BLaER1 (cell line): ENCODE measurements around the gene SCUBE2.

Experiments
- H3K27ac ChIP-seq: shearing (Covaris generic); formaldehyde crosslinking; 2 replicates; pipeline ENCODE4 v1.8.1; 2022
- H3K27me3 ChIP-seq: shearing (Covaris generic); formaldehyde crosslinking; 2 replicates; pipeline ENCODE4 v1.8.1; 2022
- H3K36me3 ChIP-seq: shearing (Covaris generic); formaldehyde crosslinking; 2 replicates; pipeline ENCODE4 v1.8.1; 2022
- H3K4me1 ChIP-seq: shearing (Covaris generic); formaldehyde crosslinking; 2 replicates; pipeline ENCODE4 v1.8.1; 2022
- H3K4me2 ChIP-seq: shearing (Covaris generic); formaldehyde crosslinking; 2 replicates; pipeline ENCODE4 v1.8.1; 2022
- H3K4me3 ChIP-seq: shearing (Covaris generic); formaldehyde crosslinking; 2 replicates; pipeline ENCODE4 v1.8.1; 2022
- H3K9ac ChIP-seq: shearing (Covaris generic); formaldehyde crosslinking; 2 replicates; pipeline ENCODE4 v1.8.1; 2022
- H3K9me3 ChIP-seq: shearing (Covaris generic); formaldehyde crosslinking; 2 replicates; pipeline ENCODE4 v1.8.1; 2022
- H4K20me1 ChIP-seq: shearing (Covaris generic); formaldehyde crosslinking; 2 replicates; pipeline ENCODE4 v1.8.1; 2022
- Cebpa-rat ChIP-seq: shearing (Covaris generic); IDR thresholded peaks from 2 replicates; pipeline ENCODE4 v1.8.1; 2022

SCUBE2 gene

DNA sequence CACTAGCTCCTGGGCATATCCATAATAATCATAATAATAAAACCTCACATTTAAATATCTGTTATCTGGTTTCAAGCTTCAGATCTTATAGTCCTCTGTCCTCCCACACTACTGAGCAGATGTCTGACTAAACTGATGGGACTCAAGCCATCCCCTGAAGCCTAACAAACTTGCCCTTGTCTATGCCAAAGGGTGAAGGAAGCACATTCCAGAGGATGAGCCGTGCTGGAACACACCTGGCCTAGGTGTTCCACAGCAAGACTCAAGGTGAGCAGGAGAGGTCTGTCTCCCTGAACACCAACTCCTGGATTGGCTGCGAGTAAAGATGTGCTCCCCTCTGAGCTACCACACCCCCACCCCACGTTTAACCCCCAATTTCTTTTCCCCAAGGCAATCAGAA lies 14.7 kb downstream of the SCUBE2 start:
- no peaks in the 10 kb centered on the region for H4K20me1 ChIP-seq
- H3K4me1 ChIP-seq, result no peaks in the 10 kb centered on the region
- H3K4me2 ChIP-seq, result no peak overlapping the region
- TF ChIP-seq Cebpa-rat, result no peak
- no peaks in the 10 kb centered on the region for H3K9me3 ChIP-seq
- no peak overlapping the region for H3K27ac ChIP-seq
- H3K27me3 ChIP-seq, result no peaks in the 10 kb centered on the region
- no peak overlapping the region for H3K4me3 ChIP-seq
- H3K9ac ChIP-seq, result no peak overlapping the region
- H3K36me3 ChIP-seq, result no peaks in the 10 kb centered on the region

DNA sequence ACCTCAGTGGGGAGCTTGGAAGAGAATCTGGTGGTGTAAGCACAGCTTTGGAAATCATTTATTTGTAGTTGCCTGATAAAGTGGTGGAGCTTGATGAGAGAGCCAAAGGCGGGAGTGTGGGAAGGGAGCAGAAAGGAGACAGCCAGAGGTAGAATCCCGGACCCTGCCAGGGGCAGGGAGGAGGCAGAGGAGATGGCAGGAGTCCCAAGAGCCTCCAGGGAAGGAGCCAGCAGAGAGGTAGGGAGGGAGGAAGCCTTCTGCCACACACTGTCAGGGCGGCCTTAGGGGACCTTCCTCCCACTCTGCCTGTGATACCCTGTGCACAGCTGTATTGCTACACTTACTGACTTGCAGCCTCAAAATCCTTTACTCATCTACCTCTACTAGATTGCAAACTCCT lies 15.4 kb downstream of the SCUBE2 start:
- Histone ChIP-seq H4K20me1 (no peaks in the 10 kb centered on the region), H3K4me3 (no peak overlapping the region), H3K4me2 (no peak overlapping the region), H3K27me3 (no peaks in the 10 kb centered on the region), H3K9ac (no peak overlapping the region), H3K4me1 (no peaks in the 10 kb centered on the region), H3K9me3 (no peaks in the 10 kb centered on the region), H3K36me3 (no peaks in the 10 kb centered on the region), H3K27ac (no peak overlapping the region)
- TF ChIP-seq Cebpa-rat, result no peak

DNA sequence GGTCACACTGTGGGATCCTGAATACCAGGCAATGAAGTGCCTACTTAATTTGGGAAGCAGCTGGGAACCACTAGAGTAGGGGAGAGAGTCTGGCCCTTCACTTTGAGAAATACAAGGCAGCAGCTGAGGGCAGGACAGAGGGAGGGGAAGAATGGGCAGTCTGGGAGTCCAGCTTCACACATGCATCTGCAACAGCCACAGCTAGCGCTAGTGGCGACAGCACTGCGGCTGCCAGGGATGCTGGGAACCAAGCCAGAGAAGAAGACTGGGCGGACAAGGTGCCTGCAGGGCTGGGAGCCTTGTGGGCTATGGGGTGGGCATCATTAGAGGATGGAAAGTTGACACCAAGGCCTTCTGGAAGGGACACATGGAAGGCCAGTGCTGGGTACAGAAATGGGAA lies 15.8 kb downstream of the SCUBE2 start:
- Histone ChIP-seq H3K27ac (no peak overlapping the region), H4K20me1 (no peaks in the 10 kb centered on the region), H3K36me3 (no peaks in the 10 kb centered on the region), H3K4me3 (no peak overlapping the region), H3K27me3 (no peaks in the 10 kb centered on the region), H3K4me1 (no peaks in the 10 kb centered on the region), H3K9me3 (no peaks in the 10 kb centered on the region), H3K9ac (no peak overlapping the region), H3K4me2 (no peak overlapping the region)
- TF ChIP-seq Cebpa-rat, result no peak

DNA sequence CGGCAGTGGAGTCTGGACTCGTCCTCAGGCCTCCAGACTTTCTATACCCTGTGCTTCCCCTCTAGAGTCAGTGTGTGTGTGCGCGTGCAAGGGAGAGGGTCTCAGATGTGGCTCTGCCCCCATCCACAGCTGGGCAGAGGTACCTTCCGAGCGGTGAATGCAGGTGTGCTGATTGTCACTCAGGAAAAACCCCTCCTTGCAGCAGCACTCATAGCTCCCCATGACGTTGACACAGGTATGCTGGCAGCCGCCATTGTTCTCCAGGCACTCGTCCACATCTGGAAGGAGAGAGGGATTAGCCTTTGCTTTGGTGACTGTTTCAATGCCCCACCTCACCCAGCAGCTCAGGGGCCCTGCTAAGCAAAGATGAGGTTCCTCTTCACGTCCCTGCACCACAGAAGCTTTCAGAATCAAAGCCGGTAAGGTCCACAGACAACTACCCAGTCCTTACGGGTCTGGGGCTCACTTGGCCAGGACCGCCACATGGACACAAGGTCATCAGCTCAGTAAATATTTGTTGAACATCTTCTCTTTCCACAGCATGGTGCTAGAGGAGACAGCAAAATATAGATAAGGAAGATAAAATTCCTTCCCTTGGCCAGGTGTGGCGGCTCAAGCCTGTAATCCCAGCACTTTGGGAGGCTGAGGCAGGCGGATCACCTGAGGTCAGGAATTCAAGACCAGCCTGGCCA lies 16.9 kb downstream of the SCUBE2 start:
- H3K27me3 ChIP-seq, result no peaks in the 10 kb centered on the region
- H3K4me1 ChIP-seq, result no peaks in the 10 kb centered on the region
- H3K9ac ChIP-seq, result no peak overlapping the region
- TF ChIP-seq Cebpa-rat, result no peak
- no peak overlapping the region for H3K27ac ChIP-seq
- no peak overlapping the region for H3K4me2 ChIP-seq
- no peak overlapping the region for H3K4me3 ChIP-seq
- H3K36me3 ChIP-seq, result no peaks in the 10 kb centered on the region
- H3K9me3 ChIP-seq, result no peaks in the 10 kb centered on the region
- no peaks in the 10 kb centered on the region for H4K20me1 ChIP-seq

DNA sequence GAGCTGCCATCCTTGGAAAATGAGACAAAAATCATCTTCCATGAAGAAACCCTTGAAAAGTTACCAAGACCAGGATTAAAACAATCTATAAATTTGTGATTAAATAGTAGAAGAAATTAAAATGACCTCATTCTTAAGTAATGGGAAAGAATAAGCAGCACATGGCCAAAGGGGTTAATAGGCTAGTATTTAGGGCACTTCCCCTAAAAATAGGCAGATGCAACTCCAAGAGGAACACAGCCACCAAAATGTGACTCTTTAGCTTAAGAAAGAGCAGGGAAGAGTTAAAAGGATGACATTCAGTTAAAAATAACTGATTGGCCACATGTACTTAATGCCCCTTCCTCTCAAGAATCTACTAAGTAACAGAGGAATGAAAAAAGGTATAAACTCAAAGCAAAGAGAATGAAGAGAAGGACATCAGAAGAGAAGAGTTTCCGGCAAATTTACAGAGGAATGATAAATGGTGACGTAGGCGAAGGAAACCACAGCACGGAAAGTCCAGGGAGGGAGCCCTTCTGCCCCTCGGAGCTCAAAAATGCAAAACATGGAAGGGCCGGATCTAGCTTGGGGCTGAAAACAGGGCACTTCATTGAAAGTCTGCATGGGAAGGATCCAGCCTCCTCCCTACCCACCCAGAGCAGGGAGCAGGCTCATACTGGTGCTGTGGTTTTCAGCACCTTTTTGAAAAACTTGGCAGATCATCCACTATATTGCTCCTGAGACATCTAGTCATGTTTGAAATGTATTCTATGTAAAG lies 17.8 kb downstream of the SCUBE2 start:
- Histone ChIP-seq H3K4me3 (no peak overlapping the region), H3K36me3 (no peaks in the 10 kb centered on the region), H3K27me3 (no peaks in the 10 kb centered on the region), H3K27ac (no peak overlapping the region), H3K9ac (no peak overlapping the region), H4K20me1 (no peaks in the 10 kb centered on the region), H3K4me1 (no peaks in the 10 kb centered on the region), H3K9me3 (no peaks in the 10 kb centered on the region), H3K4me2 (no peak overlapping the region)
- TF ChIP-seq Cebpa-rat, result no peak

DNA sequence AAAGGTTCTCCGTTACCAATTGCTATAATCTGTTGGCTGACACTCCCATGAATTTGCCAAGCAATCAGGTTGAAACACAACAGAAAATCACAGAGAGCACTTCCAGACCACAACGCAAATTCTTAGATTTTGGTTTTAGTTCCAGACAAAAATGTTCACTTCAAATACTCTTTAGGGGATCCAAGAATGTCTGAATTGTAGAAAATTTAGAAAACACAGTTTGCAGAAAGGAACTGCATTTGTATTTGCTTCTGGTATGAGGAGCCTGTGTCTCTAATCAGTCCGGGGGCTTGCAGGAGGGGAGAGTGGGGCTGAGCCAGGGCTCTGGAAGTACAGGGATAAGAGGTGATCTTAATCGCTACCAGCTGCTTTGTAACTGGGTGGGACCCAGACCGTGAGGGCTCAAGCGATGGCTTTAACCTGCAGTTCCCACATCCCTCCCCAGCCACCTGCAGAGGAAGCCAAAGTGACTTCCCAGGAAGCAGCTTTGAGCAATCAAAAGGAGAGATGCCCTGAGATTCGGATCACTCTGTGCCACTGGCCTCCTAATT lies 18.7 kb downstream of the SCUBE2 start:
- no peaks in the 10 kb centered on the region for H3K9me3 ChIP-seq
- no peaks in the 10 kb centered on the region for H4K20me1 ChIP-seq
- no peak overlapping the region for H3K9ac ChIP-seq
- H3K36me3 ChIP-seq, result no peaks in the 10 kb centered on the region
- TF ChIP-seq Cebpa-rat, result no peak
- no peak overlapping the region for H3K4me3 ChIP-seq
- no peaks in the 10 kb centered on the region for H3K4me1 ChIP-seq
- H3K27ac ChIP-seq, result no peak overlapping the region
- H3K4me2 ChIP-seq, result no peak overlapping the region
- no peaks in the 10 kb centered on the region for H3K27me3 ChIP-seq

DNA sequence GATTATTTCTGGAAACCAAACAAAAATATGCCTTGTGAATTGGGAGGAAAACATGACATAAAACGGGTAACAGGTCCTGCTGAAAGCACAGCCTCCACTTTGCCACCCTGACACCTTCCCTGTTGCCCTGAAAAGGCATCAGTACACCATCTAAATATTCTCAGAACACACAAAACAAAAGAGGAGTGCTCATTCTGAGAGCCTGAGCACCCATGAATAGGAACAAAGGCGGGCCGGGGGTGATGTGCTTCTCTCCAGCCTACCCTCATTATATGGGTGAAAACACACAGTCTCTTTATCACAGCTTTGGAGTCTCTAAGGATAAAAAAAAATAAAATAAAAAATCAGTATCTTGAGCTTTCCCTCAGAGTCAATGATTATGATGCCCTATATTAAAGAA lies 19.7 kb downstream of the SCUBE2 start:
- H3K27ac ChIP-seq, result no peak overlapping the region
- no peak overlapping the region for H3K4me2 ChIP-seq
- H3K36me3 ChIP-seq, result no peaks in the 10 kb centered on the region
- no peaks in the 10 kb centered on the region for H3K4me1 ChIP-seq
- H3K9me3 ChIP-seq, result no peaks in the 10 kb centered on the region
- no peaks in the 10 kb centered on the region for H4K20me1 ChIP-seq
- no peak for TF ChIP-seq Cebpa-rat
- no peak overlapping the region for H3K9ac ChIP-seq
- H3K4me3 ChIP-seq, result no peak overlapping the region
- H3K27me3 ChIP-seq, result no peaks in the 10 kb centered on the region

DNA sequence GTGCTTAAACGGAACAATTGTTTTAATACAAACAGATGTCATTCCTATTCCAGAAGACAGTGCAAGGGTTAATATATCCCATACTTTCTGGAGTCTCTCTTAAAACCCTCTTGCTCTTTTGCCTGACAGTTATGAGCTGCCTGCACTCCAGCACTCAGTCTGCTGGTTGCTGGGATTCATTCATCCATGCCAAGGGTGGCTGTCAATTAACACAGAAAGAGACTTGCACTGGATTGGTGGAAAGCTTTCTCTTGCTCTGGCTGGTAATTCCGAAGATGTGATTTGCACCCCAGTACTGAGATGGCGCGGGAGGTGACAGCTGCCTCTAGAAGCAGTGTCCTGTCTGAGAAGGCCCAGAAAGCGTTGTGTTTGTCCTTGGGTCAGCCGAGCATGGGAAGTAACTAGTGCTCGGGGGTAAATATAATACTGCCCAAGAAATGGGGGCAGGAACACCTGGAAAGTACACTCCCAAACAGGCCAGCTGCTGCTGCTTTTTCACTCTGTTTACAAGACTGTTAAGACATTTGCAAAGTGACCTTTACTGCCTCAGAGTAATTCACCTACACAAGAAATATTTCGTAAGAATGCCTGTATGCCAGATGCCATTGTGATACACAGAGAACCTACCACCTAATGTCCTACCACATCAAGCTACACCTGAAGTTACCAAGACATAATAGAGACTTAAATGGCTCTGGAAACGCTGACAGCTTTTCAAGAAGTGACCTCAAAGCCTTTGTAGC lies 20.5 kb downstream of the SCUBE2 start:
- Histone ChIP-seq H3K4me2 (no peak overlapping the region), H3K27ac (no peak overlapping the region), H3K27me3 (no peaks in the 10 kb centered on the region)

DNA sequence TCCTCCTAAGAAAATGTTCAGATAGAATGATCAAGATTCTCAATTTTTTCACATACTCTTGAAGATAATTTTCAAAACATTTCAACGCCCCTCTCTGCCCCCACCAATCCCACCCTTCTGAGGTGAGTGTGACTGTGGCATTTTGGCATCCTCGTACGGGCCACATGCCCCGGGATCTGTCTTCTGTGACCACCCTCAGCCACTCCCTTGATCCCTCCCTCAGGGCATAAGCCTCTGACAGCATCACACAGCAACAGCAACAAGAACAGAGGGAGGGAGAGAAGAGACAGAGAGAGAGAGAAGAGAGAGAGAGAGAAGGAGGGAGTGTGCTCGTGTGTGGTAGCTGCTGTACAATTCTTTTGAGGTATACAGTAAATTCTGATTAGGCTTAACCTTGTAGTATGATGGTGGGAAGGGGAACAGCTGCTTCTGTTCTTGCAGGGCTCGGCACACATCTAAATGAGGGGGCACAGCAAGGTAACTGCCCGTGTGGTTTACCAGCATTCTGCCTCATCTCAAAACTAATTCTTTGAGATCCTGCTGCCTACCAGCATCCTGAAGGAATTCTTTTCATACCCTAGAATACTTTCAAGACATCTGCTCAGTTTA lies 21.4 kb downstream of the SCUBE2 start:
- Histone ChIP-seq H4K20me1 (no peaks in the 10 kb centered on the region), H3K36me3 (no peaks in the 10 kb centered on the region)
- TF ChIP-seq Cebpa-rat, result no peak

More for the DNA sequence above, 20.5 kb downstream of the SCUBE2 start:
- Histone ChIP-seq H3K4me1 (no peaks in the 10 kb centered on the region), H3K4me3 (no peak overlapping the region), H3K9me3 (no peaks in the 10 kb centered on the region), H3K36me3 (no peaks in the 10 kb centered on the region), H4K20me1 (no peaks in the 10 kb centered on the region), H3K9ac (no peak overlapping the region)
- no peak for TF ChIP-seq Cebpa-rat

DNA sequence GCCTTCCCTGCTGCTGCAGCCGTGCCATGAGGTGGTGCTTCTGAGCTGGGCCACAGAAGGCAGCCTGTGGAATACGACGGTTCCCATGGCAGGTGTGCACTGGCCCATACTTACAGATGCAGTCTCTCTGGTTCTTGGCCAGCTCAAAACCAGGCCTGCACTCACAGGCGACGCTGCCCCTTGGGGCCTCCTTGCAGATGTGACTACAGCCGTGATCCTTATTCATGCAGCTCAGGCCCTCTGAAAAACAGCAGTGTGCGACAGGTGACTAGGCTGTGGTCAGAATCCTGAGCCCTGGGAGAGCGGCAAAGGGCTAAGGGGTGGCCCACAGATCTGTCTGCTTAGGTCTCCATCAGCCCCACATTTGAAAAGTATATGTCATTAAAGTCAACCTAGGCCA lies 22.1 kb downstream of the SCUBE2 start:
- no peak overlapping the region for H3K9ac ChIP-seq
- TF ChIP-seq Cebpa-rat, result no peak
- no peaks in the 10 kb centered on the region for H3K4me1 ChIP-seq
- H3K27ac ChIP-seq, result no peak overlapping the region
- H4K20me1 ChIP-seq, result no peaks in the 10 kb centered on the region
- no peaks in the 10 kb centered on the region for H3K36me3 ChIP-seq
- no peak overlapping the region for H3K4me2 ChIP-seq
- H3K27me3 ChIP-seq, result no peaks in the 10 kb centered on the region
- no peaks in the 10 kb centered on the region for H3K9me3 ChIP-seq
- H3K4me3 ChIP-seq, result no peak overlapping the region

More for the DNA sequence above, 21.4 kb downstream of the SCUBE2 start:
- Histone ChIP-seq H3K9ac (no peak overlapping the region), H3K9me3 (no peaks in the 10 kb centered on the region), H3K4me2 (no peak overlapping the region), H3K4me1 (no peaks in the 10 kb centered on the region), H3K27ac (no peak overlapping the region), H3K27me3 (no peaks in the 10 kb centered on the region), H3K4me3 (no peak overlapping the region)
